Neutrophil (primary cell): ENCODE measurements around the gene BRF1.
"Not testable (repeated sequence)": the region's sequence is repeated elsewhere in the genome, so short reads cannot be mapped to it uniquely, and the experiment has no call there.

Source experiments
- H3K27ac ChIP-seq: fragments of 200-600 bp; sonication (generic); 2 replicates; pipeline ENCODE4 v1.5.1; 2016; ENCODE audit warnings: mild to moderate bottlenecking, moderate library complexity
- H3K27me3 ChIP-seq: fragments of 200-600 bp; sonication (generic); 2 replicates; pipeline ENCODE4 v1.6.0; 2016; ENCODE audit warnings: mild to moderate bottlenecking
- H3K36me3 ChIP-seq: fragments of 200-600 bp; sonication (generic); 2 replicates; pipeline ENCODE4 v1.5.1; 2017
- H3K4me1 ChIP-seq, 2 experiments: fragments of 200-600 bp in 1 of 2; sonication (generic) in 1 of 2; 1 replicate in 1 of 2; 2 replicates in 1 of 2; pipeline versions ENCODE4 v1.5.1 to v1.6.1; 2013 to 2016; ENCODE audit warnings: low read depth in 1 of 2, low read length in 1 of 2, mild to moderate bottlenecking in 1 of 2, moderate library complexity in 1 of 2; ENCODE audit not compliant: control insufficient read depth in 1 of 2, insufficient read depth in 1 of 2
- H3K4me3 ChIP-seq, 2 experiments: fragments of 200-600 bp in 1 of 2; sonication (generic) in 1 of 2; 1 replicate in 1 of 2; 2 replicates in 1 of 2; pipeline ENCODE4 v1.5.1; 2013 to 2016; ENCODE audit warnings: low read depth in 1 of 2, low read length in 1 of 2, mild to moderate bottlenecking in 1 of 2, moderate library complexity in 1 of 2
- H3K9me3 ChIP-seq: fragments of 200-600 bp; sonication (generic); 2 replicates; pipeline ENCODE4 v1.5.1; 2016
- CTCF ChIP-seq: fragments of 200-600 bp; sonication (generic); IDR thresholded peaks from 2 replicates; pipeline ENCODE4 v1.5.1; 2016; ENCODE audit warnings: antibody characterized with exemption

BRF1 gene

GRCh38 chr14:105337433-105337832 lies 36.6 kb upstream of the BRF1 start:
- Histone ChIP-seq H3K27me3 (peaks cover 10% of the 10 kb centered on the region), H3K4me3 (no peak overlapping the region), H3K27ac (no peak overlapping the region), H3K4me1 (peaks cover 0 to 5% of the 10 kb centered on the region in 2 experiments), H3K9me3 (no peaks in the 10 kb centered on the region), H3K36me3 (no peaks in the 10 kb centered on the region)
- TF ChIP-seq CTCF: no peak

- no peaks in the 10 kb centered on the region for H3K9me3 ChIP-seq
- no peak for TF ChIP-seq CTCF
- H3K4me3 ChIP-seq: no peak overlapping the region
- peaks cover 0 to 7% of the 10 kb centered on the region in 2 experiments for H3K4me1 ChIP-seq
- H3K27ac ChIP-seq: no peak overlapping the region
- peaks cover 10% of the 10 kb centered on the region for H3K27me3 ChIP-seq
- H3K36me3 ChIP-seq: no peaks in the 10 kb centered on the region
These were observed 35.9 kb upstream of the BRF1 start for GRCh38 chr14:105336477-105337287.

GRCh38 chr14:105335735-105336476 lies 35.1 kb upstream of the BRF1 start:
- TF ChIP-seq CTCF: no peak
- Histone ChIP-seq H3K27me3 (peaks cover 6% of the 10 kb centered on the region), H3K27ac (no peak overlapping the region), H3K9me3 (no peaks in the 10 kb centered on the region), H3K4me3 (no peak overlapping the region), H3K4me1 (peaks cover 0 to 7% of the 10 kb centered on the region in 2 experiments), H3K36me3 (no peaks in the 10 kb centered on the region)

GRCh38 chr14:105335231-105335542 lies 34.4 kb upstream of the BRF1 start:
- H3K36me3 ChIP-seq, H3K27ac ChIP-seq, H3K4me1 ChIP-seq, H3K27me3 ChIP-seq, H3K9me3 ChIP-seq, H3K4me3 ChIP-seq: not testable (repeated sequence)

- no peak overlapping the region for H3K4me3 ChIP-seq
- H3K36me3 ChIP-seq: no peaks in the 10 kb centered on the region
- H3K9me3 ChIP-seq: no peaks in the 10 kb centered on the region
- H3K4me1 ChIP-seq: peaks cover 0 to 7% of the 10 kb centered on the region in 2 experiments
- no peak overlapping the region for H3K27ac ChIP-seq
- H3K27me3 ChIP-seq: no peaks in the 10 kb centered on the region
- no peak for TF ChIP-seq CTCF
These were observed 33.8 kb upstream of the BRF1 start for GRCh38 chr14:105334383-105335230.
